Measurements from ENCODE around the gene SLC18A3.

DNA sequence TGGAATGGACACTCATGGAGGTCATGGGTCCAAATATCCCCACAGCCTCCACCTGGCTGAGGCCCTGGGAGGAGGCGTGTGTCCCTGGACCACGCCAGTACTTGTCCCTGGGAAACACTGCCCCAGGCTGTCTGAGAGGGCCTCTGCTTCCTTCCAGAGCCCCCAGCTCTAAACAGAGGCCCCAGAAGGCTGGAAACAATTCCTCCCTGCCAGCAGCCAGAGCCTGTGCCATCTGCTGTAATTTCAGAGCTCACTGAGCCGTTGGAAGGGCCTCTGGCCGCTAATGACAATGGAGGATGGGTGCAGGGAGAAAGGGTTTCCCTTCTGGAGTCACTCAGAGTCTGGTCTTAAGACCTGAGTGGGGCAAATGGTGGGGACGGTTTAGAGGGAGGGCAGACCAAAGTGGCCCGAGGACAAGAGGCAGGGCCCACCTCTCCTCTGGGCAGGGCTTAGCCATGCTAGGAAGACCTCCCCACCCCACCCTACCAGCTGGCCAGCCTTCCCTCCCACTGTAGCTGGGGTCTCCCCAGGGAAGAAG, 10.8 kb downstream of the SLC18A3 start:
- TF ChIP-seq OVOL2 (CRISPR knock-in tag; IDR thresholded peaks at IDR 0.05; ENCODE audit: borderline replicate concordance) (no peak), ATF1 (CRISPR knock-in tag; IDR thresholded peaks at IDR 0.05) (no peak), ELF4 (CRISPR knock-in tag; IDR thresholded peaks at IDR 0.05; ENCODE audit: low read depth) (no peak), TCF7 (CRISPR knock-in tag; IDR thresholded peaks at IDR 0.05; ENCODE audit: low read depth) (no peak), TEAD4 (CRISPR knock-in tag; IDR thresholded peaks at IDR 0.05) (no peak), SMAD3 (CRISPR knock-in tag; IDR thresholded peaks at IDR 0.05; ENCODE audit: borderline replicate concordance) (no peak)
- TF ChIP-seq, protein P1, sequence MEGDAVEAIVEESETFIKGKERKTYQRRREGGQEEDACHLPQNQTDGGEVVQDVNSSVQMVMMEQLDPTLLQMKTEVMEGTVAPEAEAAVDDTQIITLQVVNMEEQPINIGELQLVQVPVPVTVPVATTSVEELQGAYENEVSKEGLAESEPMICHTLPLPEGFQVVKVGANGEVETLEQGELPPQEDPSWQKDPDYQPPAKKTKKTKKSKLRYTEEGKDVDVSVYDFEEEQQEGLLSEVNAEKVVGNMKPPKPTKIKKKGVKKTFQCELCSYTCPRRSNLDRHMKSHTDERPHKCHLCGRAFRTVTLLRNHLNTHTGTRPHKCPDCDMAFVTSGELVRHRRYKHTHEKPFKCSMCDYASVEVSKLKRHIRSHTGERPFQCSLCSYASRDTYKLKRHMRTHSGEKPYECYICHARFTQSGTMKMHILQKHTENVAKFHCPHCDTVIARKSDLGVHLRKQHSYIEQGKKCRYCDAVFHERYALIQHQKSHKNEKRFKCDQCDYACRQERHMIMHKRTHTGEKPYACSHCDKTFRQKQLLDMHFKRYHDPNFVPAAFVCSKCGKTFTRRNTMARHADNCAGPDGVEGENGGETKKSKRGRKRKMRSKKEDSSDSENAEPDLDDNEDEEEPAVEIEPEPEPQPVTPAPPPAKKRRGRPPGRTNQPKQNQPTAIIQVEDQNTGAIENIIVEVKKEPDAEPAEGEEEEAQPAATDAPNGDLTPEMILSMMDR (IDR thresholded peaks at IDR 0.05) = no peak
- TF ChIP-seq, protein P2, sequence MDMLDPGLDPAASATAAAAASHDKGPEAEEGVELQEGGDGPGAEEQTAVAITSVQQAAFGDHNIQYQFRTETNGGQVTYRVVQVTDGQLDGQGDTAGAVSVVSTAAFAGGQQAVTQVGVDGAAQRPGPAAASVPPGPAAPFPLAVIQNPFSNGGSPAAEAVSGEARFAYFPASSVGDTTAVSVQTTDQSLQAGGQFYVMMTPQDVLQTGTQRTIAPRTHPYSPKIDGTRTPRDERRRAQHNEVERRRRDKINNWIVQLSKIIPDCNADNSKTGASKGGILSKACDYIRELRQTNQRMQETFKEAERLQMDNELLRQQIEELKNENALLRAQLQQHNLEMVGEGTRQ (CRISPR knock-in tag; IDR thresholded peaks at IDR 0.05) = no peak
- TF ChIP-seq, protein P3, sequence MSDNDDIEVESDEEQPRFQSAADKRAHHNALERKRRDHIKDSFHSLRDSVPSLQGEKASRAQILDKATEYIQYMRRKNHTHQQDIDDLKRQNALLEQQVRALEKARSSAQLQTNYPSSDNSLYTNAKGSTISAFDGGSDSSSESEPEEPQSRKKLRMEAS (CRISPR knock-in tag; IDR thresholded peaks at IDR 0.05) = no peak
- TF ChIP-seq, protein P4, sequence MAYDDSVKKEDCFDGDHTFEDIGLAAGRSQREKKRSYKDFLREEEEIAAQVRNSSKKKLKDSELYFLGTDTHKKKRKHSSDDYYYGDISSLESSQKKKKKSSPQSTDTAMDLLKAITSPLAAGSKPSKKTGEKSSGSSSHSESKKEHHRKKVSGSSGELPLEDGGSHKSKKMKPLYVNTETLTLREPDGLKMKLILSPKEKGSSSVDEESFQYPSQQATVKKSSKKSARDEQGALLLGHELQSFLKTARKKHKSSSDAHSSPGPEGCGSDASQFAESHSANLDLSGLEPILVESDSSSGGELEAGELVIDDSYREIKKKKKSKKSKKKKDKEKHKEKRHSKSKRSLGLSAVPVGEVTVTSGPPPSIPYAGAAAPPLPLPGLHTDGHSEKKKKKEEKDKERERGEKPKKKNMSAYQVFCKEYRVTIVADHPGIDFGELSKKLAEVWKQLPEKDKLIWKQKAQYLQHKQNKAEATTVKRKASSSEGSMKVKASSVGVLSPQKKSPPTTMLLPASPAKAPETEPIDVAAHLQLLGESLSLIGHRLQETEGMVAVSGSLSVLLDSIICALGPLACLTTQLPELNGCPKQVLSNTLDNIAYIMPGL (CRISPR knock-in tag; IDR thresholded peaks at IDR 0.05) = no peak

Data from WTC11 (cell line).